Transverse colon (tissue), 4 donors: ENCODE measurements around the gene DLG2. TPM values are rescaled to one million over a fixed set of nuclear protein-coding genes. Genes with fewer than 3 reads are reported as not detected.

ENCODE experiments used
- DNase-seq: peaks from one replicate; pipeline ENCODE4 v3.0.0-alpha.2; 2019
- H3K27ac ChIP-seq, 4 donors: fragments of 200-600 bp; sonication (generic); 2 replicates each; pipeline ENCODE4 v1.5.1; 2016 to 2018; ENCODE audit warnings: inconsistent platforms in 4 of 4
- H3K27me3 ChIP-seq: fragments of 200-600 bp; sonication (generic); 2 replicates; pipeline ENCODE4 v1.5.1; 2017; ENCODE audit warnings: inconsistent platforms
- H3K36me3 ChIP-seq, 4 donors: fragments of 200-600 bp; sonication (generic); 2 replicates each; pipeline ENCODE4 v1.5.1; 2017 to 2019; ENCODE audit warnings: inconsistent platforms in 4 of 4
- H3K4me1 ChIP-seq, 4 donors: fragments of 200-600 bp; sonication (generic); 2 replicates each; pipeline ENCODE4 v1.5.1; 2017 to 2020; ENCODE audit warnings: inconsistent platforms in 4 of 4
- H3K4me3 ChIP-seq, 4 donors: fragments of 200-600 bp; sonication (generic); 1 replicate in 1 of 4; 2 replicates in 3 of 4; pipeline versions ENCODE4 v1.5.1 to v1.6.1; 2017 to 2019; ENCODE audit warnings: inconsistent platforms in 4 of 4
- H3K9me3 ChIP-seq, 2 donors: fragments of 200-600 bp; sonication (generic); 2 replicates each; pipeline ENCODE4 v1.5.1; 2017 to 2019; ENCODE audit warnings: inconsistent platforms in 2 of 2
- CTCF ChIP-seq, 5 experiments: fragments of 200-600 bp in 3 of 5; fragments of 450-650 bp in 2 of 5; sonication (generic) in 3 of 5; IDR thresholded peaks; 1 replicate in 2 of 5; 2 replicates in 3 of 5; pipeline ENCODE4 v1.5.1; 2016 to 2017; ENCODE audit warnings: antibody characterized with exemption in 5 of 5, inconsistent platforms in 3 of 5, mild to moderate bottlenecking in 2 of 5, moderate library complexity in 1 of 5
- EP300 ChIP-seq: sonication (generic); formaldehyde crosslinking; IDR thresholded peaks from one replicate; pipeline ENCODE4 v1.6.1; 2017; ENCODE audit warnings: antibody characterized with exemption, low read depth
- POLR2A ChIP-seq: fragments of 450-650 bp; IDR thresholded peaks from one replicate; pipeline ENCODE4 v1.6.1; 2016; ENCODE audit warnings: antibody characterized with exemption, mild to moderate bottlenecking, moderate library complexity
- POLR2AphosphoS5 ChIP-seq, 3 donors: sonication (generic); formaldehyde crosslinking; IDR thresholded peaks; one replicate each; pipeline ENCODE4 v1.6.1; 2016; ENCODE audit warnings: antibody characterized with exemption in 3 of 3
- WGBS, 2 donors: methylation state at CpG; one replicate each; pipeline ENCODE4 v1.1.5; 2018; ENCODE audit warnings: low coverage in 1 of 2; 5-methylcytosine and 5-hydroxymethylcytosine counted together
- in situ Hi-C, 4 donors: fragments of 200-750 bp; cut with MboI; loops; one replicate each; pipeline versions ENCODE4 v1.15.0 to v1.15.1; 2017; ENCODE audit warnings: low sequenced_read_pairs in 3 of 4, low pct_ligation_motif_present in 1 of 4, low pct_unique_long_range_greater_than_20kb in 1 of 4
- intact Hi-C: fragments of 100-400 bp; cut with DNase I; formaldehyde crosslinking; loops from one replicate; pipeline ENCODE4 v1.15.1; 2023; ENCODE audit warnings: low total_unique reads
- total RNA-seq, 4 donors: library from RNA; depleted of rRNA; stranded (reverse); fragments of >200 nt; gene quantifications; one replicate each; pipeline ENCODE4 v1.1.0, GENCODE V29; 2016

DLG2 gene
- total RNA-seq, 4 donors from 2014 or later: 1.9 to 28.3 (median 3.7) TPM

- DNase-seq: no peak
- WGBS, 2 donors: 84% methylated on average over 3 of the region's 3 CpGs; no CpG with 5 or more reads in 1 of the 2 donors
- Histone ChIP-seq H3K36me3 (no peaks in the 10 kb centered on the region), H3K27me3 (no peaks in the 10 kb centered on the region), H3K4me1 (no peaks in the 10 kb centered on the region), H3K9me3 (no peaks in the 10 kb centered on the region), H3K27ac (no peak overlapping the region), H3K4me3 (no peak overlapping the region)
- in situ Hi-C loops (no loop called here), intact Hi-C loops (no loop called here)
- no peak for TF ChIP-seq POLR2AphosphoS5 (IDR thresholded peaks at IDR 0.05)
- no peak for TF ChIP-seq CTCF (IDR thresholded peaks at IDR 0.05)
- no peak for TF ChIP-seq POLR2A
- no peak for TF ChIP-seq EP300
Observed at GRCh38 chr11:83464160-83464944, 2162.8 kb downstream of the DLG2 start.

- H3K36me3 ChIP-seq: no peaks in the 10 kb centered on the region
- WGBS, 2 donors: 88 to 91% methylated on average over 1 of the region's 1 CpG
- TF ChIP-seq EP300 (no peak), POLR2AphosphoS5 (IDR thresholded peaks at IDR 0.05) (no peak), CTCF (IDR thresholded peaks at IDR 0.05) (no peak), POLR2A (no peak)
- H3K9me3 ChIP-seq: no peaks in the 10 kb centered on the region
- H3K27ac ChIP-seq: no peak overlapping the region
- intact Hi-C loops: no loop called here
- H3K4me1 ChIP-seq: no peaks in the 10 kb centered on the region
- no peak overlapping the region for H3K4me3 ChIP-seq
- DNase-seq: no peak
- in situ Hi-C loops: no loop called here
- H3K27me3 ChIP-seq: no peaks in the 10 kb centered on the region
Observed at GRCh38 chr11:83459798-83460197, 2167.3 kb downstream of the DLG2 start.

- no peak for DNase-seq
- Histone ChIP-seq H3K9me3 (no peaks in the 10 kb centered on the region), H3K4me1 (no peaks in the 10 kb centered on the region), H3K27me3 (no peaks in the 10 kb centered on the region), H3K27ac (no peak overlapping the region), H3K4me3 (no peak overlapping the region), H3K36me3 (no peaks in the 10 kb centered on the region)
- WGBS, 2 donors: 85% methylated on average over 7 to 8 of the region's 8 CpGs
- intact Hi-C loops: no loop called here
- TF ChIP-seq POLR2AphosphoS5 (IDR thresholded peaks at IDR 0.05): no peak
- no peak for TF ChIP-seq EP300
- no peak for TF ChIP-seq POLR2A
- TF ChIP-seq CTCF (IDR thresholded peaks at IDR 0.05): no peak
- in situ Hi-C loops: no loop called here
Observed at GRCh38 chr11:83456566-83456965, 2170.6 kb downstream of the DLG2 start.

- in situ Hi-C loops (no loop called here), intact Hi-C loops (no loop called here)
- no peak overlapping the region for H3K27ac ChIP-seq
- no peak overlapping the region for H3K4me3 ChIP-seq
- H3K27me3 ChIP-seq: no peaks in the 10 kb centered on the region
- no peaks in the 10 kb centered on the region for H3K4me1 ChIP-seq
- DNase-seq: no peak
- TF ChIP-seq POLR2AphosphoS5 (IDR thresholded peaks at IDR 0.05) (no peak), POLR2A (no peak), CTCF (IDR thresholded peaks at IDR 0.05) (no peak), EP300 (no peak)
- H3K9me3 ChIP-seq: no peaks in the 10 kb centered on the region
- no peaks in the 10 kb centered on the region for H3K36me3 ChIP-seq
- 72 to 82% methylated on average over 2 to 11 of the region's 11 CpGs for WGBS, 2 donors
Observed at GRCh38 chr11:83456075-83456474, 2171.1 kb downstream of the DLG2 start.
